Adrenal gland (tissue), 5 donors: ENCODE data around the gene PATL2.

Experiments used
- POLR2A ChIP-seq, 2 donors: fragments of 450-650 bp; IDR thresholded peaks; one replicate each; pipeline ENCODE4 v1.6.1; 2017; ENCODE audit warnings: antibody characterized with exemption in 2 of 2, mild to moderate bottlenecking in 2 of 2, moderate library complexity in 1 of 2
- TF ChIP-seq, protein P1 (sequence below), 6 experiments: fragments of 450-650 bp in 4 of 6; fragments of 200-600 bp in 2 of 6; sonication (generic) in 1 of 6; IDR thresholded peaks; 1 replicate in 5 of 6; 2 replicates in 1 of 6; pipeline versions ENCODE4 v1.5.1 to v1.8.0; 2016 to 2021; ENCODE audit warnings: antibody characterized with exemption in 6 of 6, mild to moderate bottlenecking in 2 of 6, moderate library complexity in 1 of 6
- donor health status: DM: no; HTN: no; CAD: no.

DNA sequence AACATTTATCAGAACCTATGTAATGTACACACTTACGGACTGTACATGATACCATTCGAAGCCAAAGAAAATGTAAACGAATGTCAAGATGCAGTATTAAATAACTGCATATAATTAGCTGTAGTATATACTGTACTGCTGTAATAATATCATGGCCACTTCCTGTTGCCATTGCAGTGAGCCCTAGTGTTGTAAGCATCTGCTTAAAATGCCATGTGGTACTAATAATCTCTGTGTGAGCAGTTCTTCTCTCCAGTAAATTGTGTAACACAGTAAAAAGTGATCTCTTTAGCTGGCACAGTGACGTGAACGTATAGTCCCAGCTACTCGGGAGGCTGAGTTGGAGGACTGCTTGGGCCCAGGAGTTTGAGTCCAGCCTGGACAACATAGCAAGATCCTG, 56.3 kb downstream of the PATL2 start:
- TF ChIP-seq, protein P1, sequence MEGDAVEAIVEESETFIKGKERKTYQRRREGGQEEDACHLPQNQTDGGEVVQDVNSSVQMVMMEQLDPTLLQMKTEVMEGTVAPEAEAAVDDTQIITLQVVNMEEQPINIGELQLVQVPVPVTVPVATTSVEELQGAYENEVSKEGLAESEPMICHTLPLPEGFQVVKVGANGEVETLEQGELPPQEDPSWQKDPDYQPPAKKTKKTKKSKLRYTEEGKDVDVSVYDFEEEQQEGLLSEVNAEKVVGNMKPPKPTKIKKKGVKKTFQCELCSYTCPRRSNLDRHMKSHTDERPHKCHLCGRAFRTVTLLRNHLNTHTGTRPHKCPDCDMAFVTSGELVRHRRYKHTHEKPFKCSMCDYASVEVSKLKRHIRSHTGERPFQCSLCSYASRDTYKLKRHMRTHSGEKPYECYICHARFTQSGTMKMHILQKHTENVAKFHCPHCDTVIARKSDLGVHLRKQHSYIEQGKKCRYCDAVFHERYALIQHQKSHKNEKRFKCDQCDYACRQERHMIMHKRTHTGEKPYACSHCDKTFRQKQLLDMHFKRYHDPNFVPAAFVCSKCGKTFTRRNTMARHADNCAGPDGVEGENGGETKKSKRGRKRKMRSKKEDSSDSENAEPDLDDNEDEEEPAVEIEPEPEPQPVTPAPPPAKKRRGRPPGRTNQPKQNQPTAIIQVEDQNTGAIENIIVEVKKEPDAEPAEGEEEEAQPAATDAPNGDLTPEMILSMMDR (IDR thresholded peaks at IDR 0.05), result no peak
- no peak for TF ChIP-seq POLR2A (IDR thresholded peaks at IDR 0.05)
